Neural crest cell (in vitro differentiated cells): Measurements from ENCODE around the gene USP7. TPM values are rescaled to one million over a fixed set of nuclear protein-coding genes. Genes with fewer than 3 reads are reported as not detected.

Experiments used
- DNase-seq: peaks from one replicate; pipeline ENCODE4 v3.0.0; 2021; ENCODE audit warnings: low read depth, mixed read lengths, low spot score
- H3K27ac Mint-ChIP-seq: one replicate; pipeline ENCODE4 v1.8.0; 2021; ENCODE audit warnings: mild to moderate bottlenecking, mixed read lengths; ENCODE audit not compliant: unreplicated experiment
- H3K27me3 Mint-ChIP-seq: 2 replicates; pipeline ENCODE4 v1.8.0; 2021; ENCODE audit warnings: low read depth, mild to moderate bottlenecking, mixed read lengths
- H3K36me3 Mint-ChIP-seq: 2 replicates; pipeline ENCODE4 v1.8.0; 2021; ENCODE audit warnings: low read depth, mild to moderate bottlenecking, mixed read lengths
- H3K4me1 Mint-ChIP-seq: 2 replicates; pipeline ENCODE4 v1.8.0; 2021; ENCODE audit warnings: mixed read lengths
- H3K4me3 Mint-ChIP-seq: one replicate; pipeline ENCODE4 v1.8.0; 2021; ENCODE audit warnings: mild to moderate bottlenecking, mixed read lengths
- H3K9me3 Mint-ChIP-seq: 2 replicates; pipeline ENCODE4 v1.8.0; 2021; ENCODE audit warnings: mixed read lengths
- CTCF ChIP-seq: fragments of 200-600 bp; sonication (generic); conservative IDR thresholded peaks from 2 replicates; pipeline ENCODE4 v1.5.0; 2021; ENCODE audit warnings: antibody characterized with exemption, mild to moderate bottlenecking
- total RNA-seq: library from RNA; stranded (reverse); gene quantifications from 2 replicates; pipeline ENCODE4 v1.2.1, GENCODE V29; 2021

USP7 gene
- total RNA-seq, 1 donor from 2014 or later = 162 TPM

- no peaks in the 10 kb centered on the region for H3K36me3 Mint-ChIP-seq
- no peaks in the 10 kb centered on the region for H3K9me3 Mint-ChIP-seq
- no peak overlapping the region for H3K27ac Mint-ChIP-seq
- no peak for TF ChIP-seq CTCF
- peak overlapping the region; percentile 5 for H3K4me3 Mint-ChIP-seq
- no peaks in the 10 kb centered on the region for H3K27me3 Mint-ChIP-seq
- peaks cover 68% of the 10 kb centered on the region for H3K4me1 Mint-ChIP-seq
- no peak for DNase-seq
These were observed 13.1 kb downstream of the USP7 start for GRCh38 chr16:8950580-8951077.

- H3K27ac Mint-ChIP-seq = no peak overlapping the region
- peaks cover 75% of the 10 kb centered on the region for H3K4me1 Mint-ChIP-seq
- no peaks in the 10 kb centered on the region for H3K9me3 Mint-ChIP-seq
- H3K27me3 Mint-ChIP-seq = no peaks in the 10 kb centered on the region
- H3K4me3 Mint-ChIP-seq = no peak overlapping the region
- no peaks in the 10 kb centered on the region for H3K36me3 Mint-ChIP-seq
- no peak for TF ChIP-seq CTCF
- DNase-seq = no peak
These were observed 13.9 kb downstream of the USP7 start for GRCh38 chr16:8949536-8950418.

- DNase-seq = no peak
- H3K4me1 Mint-ChIP-seq = peaks cover 84% of the 10 kb centered on the region
- TF ChIP-seq CTCF = no peak
- H3K9me3 Mint-ChIP-seq = no peaks in the 10 kb centered on the region
- no peak overlapping the region for H3K27ac Mint-ChIP-seq
- no peak overlapping the region for H3K4me3 Mint-ChIP-seq
- no peaks in the 10 kb centered on the region for H3K36me3 Mint-ChIP-seq
- no peaks in the 10 kb centered on the region for H3K27me3 Mint-ChIP-seq
These were observed 14.9 kb downstream of the USP7 start for GRCh38 chr16:8948831-8949230.

DNA sequence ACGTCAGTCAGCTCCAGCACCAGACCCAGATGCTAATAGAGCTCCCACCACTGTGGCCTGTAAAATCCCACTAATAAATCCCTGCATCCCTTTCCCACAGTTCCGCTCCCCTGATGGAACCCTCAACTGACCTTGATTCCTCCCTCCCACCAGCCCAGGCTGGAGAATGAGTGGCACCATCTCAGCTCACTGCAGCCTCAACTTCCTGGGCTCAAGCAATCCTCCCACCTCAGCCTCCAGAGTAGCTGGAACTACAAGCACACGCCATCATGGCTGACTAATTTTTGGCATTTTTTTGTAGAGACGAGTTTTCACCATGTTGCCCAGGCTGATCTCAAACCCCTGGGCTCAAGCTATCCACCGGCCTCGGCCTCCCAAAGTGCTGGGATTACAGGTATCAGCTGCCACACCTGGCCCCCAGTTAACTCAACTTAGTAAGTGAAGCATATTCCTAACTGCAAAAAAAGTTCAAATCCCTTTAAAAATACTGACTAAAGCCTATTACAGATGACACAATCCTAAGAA, 15.6 kb downstream of the USP7 start:
- H3K27me3 Mint-ChIP-seq = no peaks in the 10 kb centered on the region
- H3K9me3 Mint-ChIP-seq = no peaks in the 10 kb centered on the region
- peaks cover 89% of the 10 kb centered on the region for H3K4me1 Mint-ChIP-seq
- no peak overlapping the region for H3K4me3 Mint-ChIP-seq
- no peak for DNase-seq
- H3K36me3 Mint-ChIP-seq = no peaks in the 10 kb centered on the region
- H3K27ac Mint-ChIP-seq = no peak overlapping the region
- TF ChIP-seq CTCF = no peak

GRCh38 chr16:8946544-8946943, 17.2 kb downstream of the USP7 start:
- Mint-ChIP-seq H3K36me3 (no peaks in the 10 kb centered on the region), H3K27me3 (no peaks in the 10 kb centered on the region), H3K9me3 (no peaks in the 10 kb centered on the region), H3K27ac (no peak overlapping the region), H3K4me3 (no peak overlapping the region), H3K4me1 (peaks cover 85% of the 10 kb centered on the region)
- no peak for TF ChIP-seq CTCF
- no peak for DNase-seq
